Endometrium (tissue), 2 donors: ENCODE measurements around the gene PILRA.
"Not testable (repeated sequence)": the region's sequence is repeated elsewhere in the genome, so short reads cannot be mapped to it uniquely, and the experiment has no call there.

Source experiments
- FAIRE-seq: peaks from 2 replicates; lab custom pipeline; 2012; peaks lifted over from hg19 to GRCh38; lab: Jason Lieb, UNC
- donor health status: control.
- donor health status: control.

The PILRA gene

DNA sequence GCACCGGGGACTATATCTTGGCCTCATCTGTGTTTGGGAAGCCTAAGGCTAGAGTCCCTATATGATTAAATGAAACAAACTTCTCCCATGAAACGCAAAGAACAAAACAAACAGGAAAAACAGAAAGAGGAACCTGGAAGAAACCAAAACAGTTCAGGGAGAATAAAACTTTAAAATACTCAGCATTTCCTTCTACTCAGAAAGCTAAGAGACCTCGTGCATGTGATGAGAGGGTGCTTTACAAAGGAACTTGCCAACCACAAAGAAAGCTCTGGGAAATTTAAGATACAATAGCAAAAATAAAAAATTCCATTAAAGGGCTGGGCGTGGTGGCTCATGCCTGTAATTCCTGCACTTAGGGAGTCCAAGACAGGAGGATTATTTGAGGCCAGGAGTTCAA, 6.9 kb downstream of the PILRA start:
- no peak for FAIRE-seq

DNA sequence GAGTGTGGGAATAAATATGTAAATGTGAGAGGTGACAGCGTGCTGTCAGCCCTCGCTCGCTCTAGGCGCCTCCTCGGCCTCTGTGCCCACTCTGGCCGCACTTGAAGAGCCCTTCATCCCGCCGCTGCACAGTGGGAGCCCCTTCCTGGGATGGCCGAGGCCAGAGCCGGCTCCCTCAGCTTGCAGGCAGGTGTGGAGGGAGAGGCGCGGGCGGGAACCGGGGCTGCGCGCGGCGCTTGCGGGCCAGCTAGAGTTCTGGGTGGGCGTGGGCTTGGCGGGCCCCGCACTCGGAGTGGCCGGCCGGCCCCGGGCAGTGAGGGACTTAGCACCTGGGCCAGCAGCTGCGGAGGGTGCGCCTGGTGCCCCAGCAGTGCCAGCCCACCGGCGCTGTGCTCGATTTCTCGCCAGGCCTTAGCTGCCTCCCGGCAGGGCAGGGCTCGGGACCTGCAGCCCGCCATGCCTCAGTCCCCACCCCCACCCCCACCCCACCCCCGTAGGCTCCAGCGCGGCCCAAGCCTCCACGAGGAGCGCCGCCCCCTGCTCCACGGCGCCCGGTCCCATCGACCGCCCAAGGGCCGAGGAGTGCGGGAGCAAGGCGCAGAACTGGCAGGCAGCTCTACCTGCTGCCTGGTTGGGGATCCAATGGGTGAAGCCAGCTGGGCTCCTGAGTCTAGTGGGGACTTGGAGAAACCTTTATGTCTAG, 8.4 kb downstream of the PILRA start:
- FAIRE-seq, result not testable (repeated sequence)

DNA sequence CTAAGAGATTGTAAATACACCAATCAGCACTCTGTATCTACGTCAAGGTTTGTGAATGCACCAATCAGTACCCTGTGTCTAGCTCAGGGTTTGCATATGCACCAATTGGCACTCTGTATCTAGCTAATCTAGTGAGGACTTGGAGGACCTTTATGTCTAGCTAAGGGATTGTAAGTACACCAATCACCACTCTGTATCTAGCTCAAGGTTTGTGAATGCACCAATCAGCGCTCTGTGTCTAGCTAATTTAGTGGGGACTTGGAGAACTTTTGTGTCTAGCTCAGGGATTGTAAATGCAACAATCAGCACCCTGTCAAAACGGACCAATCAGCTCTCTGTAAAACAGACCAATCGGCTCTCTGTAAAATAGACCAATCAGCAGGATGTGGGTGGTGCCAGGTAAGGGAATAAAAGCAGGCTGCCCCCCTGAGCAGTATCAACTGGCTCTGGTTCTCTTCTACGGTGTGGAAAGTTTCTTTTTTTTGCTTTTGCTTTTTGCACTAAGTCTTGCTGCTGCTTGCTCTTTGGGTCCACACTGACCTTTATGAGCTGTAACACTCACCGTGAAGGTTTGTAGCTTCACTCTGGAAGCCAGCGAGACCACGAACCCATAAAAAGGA, 9.1 kb downstream of the PILRA start:
- not testable (repeated sequence) for FAIRE-seq

GRCh38 chr7:100384628-100385294, 11.5 kb downstream of the PILRA start:
- no peak for FAIRE-seq

DNA sequence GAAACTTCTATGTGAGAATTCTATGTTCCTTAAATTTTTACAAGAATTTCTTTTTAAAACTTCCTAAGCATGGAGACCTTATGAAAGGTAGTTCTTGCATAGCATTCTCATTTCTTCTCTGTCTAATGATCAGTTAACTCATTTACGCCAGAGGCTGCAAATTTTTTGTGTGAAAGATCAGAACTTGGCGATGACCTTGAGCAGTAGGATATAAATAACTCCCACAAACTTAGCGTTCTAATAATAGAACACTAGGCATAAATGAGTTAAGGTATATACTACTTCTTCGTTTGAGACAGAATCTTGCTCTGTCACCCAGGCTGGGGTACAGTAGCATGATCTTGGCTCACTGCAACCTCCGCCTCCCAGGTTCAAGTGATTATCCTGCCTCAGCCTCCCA, 13.7 kb downstream of the PILRA start:
- FAIRE-seq, result no peak

DNA sequence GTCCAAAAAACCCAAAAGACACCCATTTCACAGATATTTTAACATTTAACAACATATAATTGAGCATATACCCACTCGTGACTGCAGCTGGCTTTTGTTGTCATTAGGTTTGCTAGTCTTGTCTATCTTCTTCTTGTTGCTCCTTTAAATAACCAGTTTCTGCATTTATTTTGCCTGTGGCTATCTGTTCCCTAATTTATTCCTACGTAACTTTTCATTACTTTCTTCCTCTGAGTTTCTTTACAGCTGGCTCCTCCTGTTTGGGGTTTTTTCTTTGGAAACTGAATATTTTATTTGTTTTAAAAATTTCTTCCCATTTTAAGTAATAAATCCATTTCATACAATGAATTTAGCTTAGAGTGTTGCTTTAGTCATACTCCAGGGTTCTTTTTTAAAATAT, 14.4 kb downstream of the PILRA start:
- FAIRE-seq, result no peak

- no peak for FAIRE-seq
Observed at GRCh38 chr7:100389437-100390088, 16.3 kb downstream of the PILRA start.

- no peak for FAIRE-seq
Observed at GRCh38 chr7:100390286-100391009, 17.2 kb downstream of the PILRA start.

- no peak for FAIRE-seq
Observed at GRCh38 chr7:100393233-100393905, 20.1 kb downstream of the PILRA start.

GRCh38 chr7:100394077-100394476, 20.8 kb downstream of the PILRA start:
- FAIRE-seq, result no peak

- FAIRE-seq, result no peak
Observed at GRCh38 chr7:100396421-100396982, 23.2 kb downstream of the PILRA start.

DNA sequence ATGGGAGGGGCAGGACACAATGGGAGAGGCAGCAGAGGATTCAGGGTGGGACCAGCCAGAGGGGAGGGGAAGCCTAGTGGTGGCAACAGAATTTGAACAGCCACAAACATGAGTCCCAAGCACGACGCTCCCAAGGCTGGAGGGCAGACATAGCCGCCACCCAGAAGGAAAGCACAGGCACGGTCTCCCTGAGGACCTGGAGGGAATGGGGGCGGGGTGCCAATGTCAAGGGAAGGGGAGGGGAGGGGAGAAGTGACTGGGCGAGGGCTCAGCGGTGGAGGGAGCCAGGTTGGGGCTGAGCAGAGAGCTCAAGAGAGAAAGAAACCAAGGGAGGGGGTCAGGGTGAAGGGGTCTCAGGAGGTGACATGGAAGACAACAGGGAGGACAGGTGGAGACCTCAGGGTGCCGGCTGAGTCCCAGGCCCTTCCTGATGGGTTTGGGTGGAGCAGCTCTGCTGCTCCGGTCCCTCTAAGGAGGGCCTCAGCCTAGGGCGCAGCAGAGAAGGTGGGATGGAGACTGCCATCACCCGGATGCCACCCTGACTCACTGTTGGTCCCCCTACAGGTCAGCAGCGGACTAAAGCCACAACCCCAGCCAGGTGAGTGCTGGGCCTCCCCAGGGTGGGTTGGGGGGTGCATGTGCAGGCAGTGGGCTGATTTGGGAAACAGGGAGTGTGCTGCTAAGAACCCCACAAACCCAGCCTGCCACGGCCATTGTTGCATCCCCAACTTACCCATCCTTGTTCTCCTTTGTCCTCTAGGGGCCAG, 24.2 kb downstream of the PILRA start:
- FAIRE-seq, result no peak

DNA sequence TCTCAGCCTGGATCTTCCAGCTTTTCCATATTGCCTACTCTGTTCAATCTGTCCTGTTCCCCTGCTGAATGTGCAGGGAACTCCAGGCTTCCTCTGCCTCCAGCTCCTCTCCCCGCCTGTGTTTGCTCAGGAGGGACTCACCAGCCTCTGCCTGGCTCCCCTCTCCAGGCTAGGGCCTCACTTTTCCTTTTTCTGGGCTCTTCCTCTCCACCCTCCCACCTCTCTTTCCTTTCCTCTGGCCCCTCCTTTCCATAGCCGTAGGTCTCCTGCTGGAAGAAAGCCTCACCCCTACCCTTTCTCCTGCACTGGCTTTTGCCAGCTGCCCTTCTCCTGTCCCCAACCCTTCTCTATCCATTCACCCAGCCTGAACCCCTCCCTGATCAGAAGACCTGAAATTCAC, 25.0 kb downstream of the PILRA start:
- no peak for FAIRE-seq

DNA sequence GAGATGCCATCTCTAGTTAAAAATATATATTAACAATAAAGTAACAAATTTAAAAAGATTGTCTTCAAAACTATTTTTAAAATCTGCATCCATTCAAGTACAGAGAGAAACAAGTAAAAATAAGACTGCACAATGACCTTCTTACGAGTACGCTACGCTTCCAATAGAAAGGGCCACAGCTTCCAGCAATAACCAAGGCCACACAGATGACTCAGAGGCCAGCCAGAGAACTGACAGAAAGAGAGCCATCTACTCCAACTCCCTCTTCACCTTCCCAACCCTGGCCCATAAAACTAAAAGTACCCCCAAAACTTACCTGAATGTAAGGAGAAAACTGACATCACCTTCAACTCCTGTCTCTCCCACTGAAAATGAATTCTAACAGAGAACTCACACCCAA, 26.8 kb downstream of the PILRA start:
- FAIRE-seq, result no peak

DNA sequence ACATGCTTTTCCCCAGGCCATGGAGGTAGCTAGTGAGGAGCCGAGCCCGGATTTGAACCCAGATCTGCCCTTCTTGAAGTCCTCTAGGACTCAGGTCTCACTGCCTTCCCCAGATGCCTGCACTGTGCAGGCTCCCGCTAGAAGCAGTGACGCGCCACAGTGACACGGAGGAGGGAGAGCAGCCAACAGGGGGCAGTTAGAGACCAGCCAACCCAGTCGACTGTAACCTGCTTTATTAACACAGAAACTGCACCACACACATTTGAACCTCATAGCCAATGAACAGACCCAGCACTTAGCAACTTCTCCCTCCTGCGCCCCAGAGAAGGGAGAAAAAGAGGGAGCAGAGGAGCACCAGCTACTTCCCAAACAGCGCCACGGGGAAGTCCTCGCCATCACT, 27.4 kb downstream of the PILRA start:
- FAIRE-seq, result no peak

DNA sequence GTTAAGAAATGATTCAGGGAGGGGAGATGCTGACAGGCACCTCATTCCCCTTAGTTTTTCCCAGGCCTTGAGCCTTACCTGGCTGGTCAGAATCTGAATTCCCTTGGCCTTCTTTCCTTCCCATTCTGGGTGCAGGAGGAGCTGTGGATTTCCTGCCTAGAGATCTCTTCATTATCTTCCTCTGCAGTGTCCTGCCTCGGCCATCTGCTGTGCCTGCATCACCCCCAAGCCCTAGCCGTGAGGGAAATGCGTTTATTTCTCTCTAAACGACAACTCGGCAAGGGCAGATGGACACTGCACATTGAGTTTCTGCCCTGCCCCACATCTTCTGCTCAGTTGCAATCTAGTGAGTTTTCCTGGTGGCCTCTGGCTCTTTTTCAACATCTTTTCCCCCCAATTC, 28.5 kb downstream of the PILRA start:
- no peak for FAIRE-seq

GRCh38 chr7:100402241-100402640, 29.0 kb downstream of the PILRA start:
- FAIRE-seq, result no peak

GRCh38 chr7:100406767-100407166, 33.5 kb downstream of the PILRA start:
- no peak for FAIRE-seq

GRCh38 chr7:100407285-100408180, 34.2 kb downstream of the PILRA start:
- FAIRE-seq, result no peak

- FAIRE-seq, result no peak
Observed at GRCh38 chr7:100411101-100411500, 37.8 kb downstream of the PILRA start.
